HG02798 (cell line): ENCODE results near the gene CLCN5.

ENCODE experiments used
- ATAC-seq: cut with Tn5 transposase; IDR thresholded peaks from one replicate; pipeline ENCODE4 v1.9.1; 2021; ENCODE audit warnings: mild to moderate bottlenecking; ENCODE audit not compliant: unreplicated experiment, poor library complexity

The CLCN5 gene

GRCh38 chrX:50125480-50125879, 203.1 kb downstream of the CLCN5 start:
- ATAC-seq = no peak

- no peak for ATAC-seq
Observed at GRCh38 chrX:50147972-50148371, 225.6 kb downstream of the CLCN5 start.
